ENCODE data around the gene SPATA2.

GRCh38 chr20:49956689-49957088 lies 41.4 kb upstream of the SPATA2 start:
- TF ChIP-seq, protein P1, sequence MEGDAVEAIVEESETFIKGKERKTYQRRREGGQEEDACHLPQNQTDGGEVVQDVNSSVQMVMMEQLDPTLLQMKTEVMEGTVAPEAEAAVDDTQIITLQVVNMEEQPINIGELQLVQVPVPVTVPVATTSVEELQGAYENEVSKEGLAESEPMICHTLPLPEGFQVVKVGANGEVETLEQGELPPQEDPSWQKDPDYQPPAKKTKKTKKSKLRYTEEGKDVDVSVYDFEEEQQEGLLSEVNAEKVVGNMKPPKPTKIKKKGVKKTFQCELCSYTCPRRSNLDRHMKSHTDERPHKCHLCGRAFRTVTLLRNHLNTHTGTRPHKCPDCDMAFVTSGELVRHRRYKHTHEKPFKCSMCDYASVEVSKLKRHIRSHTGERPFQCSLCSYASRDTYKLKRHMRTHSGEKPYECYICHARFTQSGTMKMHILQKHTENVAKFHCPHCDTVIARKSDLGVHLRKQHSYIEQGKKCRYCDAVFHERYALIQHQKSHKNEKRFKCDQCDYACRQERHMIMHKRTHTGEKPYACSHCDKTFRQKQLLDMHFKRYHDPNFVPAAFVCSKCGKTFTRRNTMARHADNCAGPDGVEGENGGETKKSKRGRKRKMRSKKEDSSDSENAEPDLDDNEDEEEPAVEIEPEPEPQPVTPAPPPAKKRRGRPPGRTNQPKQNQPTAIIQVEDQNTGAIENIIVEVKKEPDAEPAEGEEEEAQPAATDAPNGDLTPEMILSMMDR (IDR thresholded peaks at IDR 0.05; ENCODE audit: extremely low read depth in 1 of 2, insufficient read depth in 1 of 2, low read depth in 1 of 2, low read length in 2 of 2): no peak
- TF ChIP-seq POLR2A (IDR thresholded peaks at IDR 0.05; ENCODE audit: low read depth, low read length) (no peak), POLR2AphosphoS5 (IDR thresholded peaks at IDR 0.05; ENCODE audit: insufficient read depth, low read depth, low read length) (no peak)

Data from endothelial cell of umbilical vein (primary cell).